Prostate gland (tissue), 2 donors: ENCODE results near the gene PPIAL4G.
A peak's percentile ranks its signal among the peaks of the same experiment; 100 is the strongest.
"Not testable (repeated sequence)": the region's sequence is repeated elsewhere in the genome, so short reads cannot be mapped to it uniquely, and the experiment has no call there.

Experiments
- CTCF ChIP-seq, 4 experiments: fragments of 200-600 bp in 2 of 4; fragments of 450-650 bp in 2 of 4; sonication (generic) in 2 of 4; IDR thresholded peaks; 1 replicate in 3 of 4; 2 replicates in 1 of 4; pipeline ENCODE4 v1.5.1; 2016 to 2019; ENCODE audit warnings: antibody characterized with exemption in 4 of 4, mild to moderate bottlenecking in 2 of 4, moderate library complexity in 2 of 4
- POLR2A ChIP-seq: fragments of 450-650 bp; IDR thresholded peaks from one replicate; pipeline ENCODE4 v1.6.1; 2016; ENCODE audit warnings: antibody characterized with exemption, mild to moderate bottlenecking
- POLR2AphosphoS5 ChIP-seq: sonication (generic); formaldehyde crosslinking; IDR thresholded peaks from one replicate; pipeline ENCODE4 v1.6.1; 2017; ENCODE audit warnings: antibody characterized with exemption

GRCh38 chr1:148522561-148523204 lies 39.6 kb upstream of the PPIAL4G start:
- TF ChIP-seq POLR2A, result peak; percentile 94
- TF ChIP-seq CTCF (IDR thresholded peaks at IDR 0.05), result not testable (repeated sequence)
- TF ChIP-seq POLR2AphosphoS5, result peak; percentile 77
